Measurements from ENCODE around the gene FAM3B.

The FAM3B gene

GRCh38 chr21:41363370-41364270 is 47.0 kb downstream of the FAM3B start:
- H3K27ac ChIP-seq (ENCODE audit: low read depth, low read length), result no peak overlapping the region

GRCh38 chr21:41364308-41364707 is 47.7 kb downstream of the FAM3B start:
- H2BK5ac ChIP-seq (ENCODE audit: low read depth, low read length, poor library complexity), result no peak overlapping the region
- DNase-seq, result peak; percentile 70 to 71
- no CpG with 5 or more reads among the region's 6 CpGs for WGBS (ENCODE audit: extremely low coverage, insufficient coverage, insufficient read length)
- H2AFZ ChIP-seq (ENCODE audit: insufficient read depth, low read length, poor library complexity), result no peak overlapping the region
- H2AK5ac ChIP-seq (ENCODE audit: low read length), result no peak overlapping the region
- no peaks in the 10 kb centered on the region for H3K79me1 ChIP-seq (ENCODE audit: low read length)
- H3K27me3 ChIP-seq (ENCODE audit: insufficient read depth, low read length), result no peaks in the 10 kb centered on the region
- H4K8ac ChIP-seq (ENCODE audit: low read depth, low read length), result no peak overlapping the region
- H3K4me1 ChIP-seq (ENCODE audit: control insufficient read depth in 1 of 2, insufficient read depth in 2 of 2, low read length in 2 of 2), result peaks cover 4 to 7% of the 10 kb centered on the region in 2 experiments
- H3K79me2 ChIP-seq (ENCODE audit: control insufficient read depth, insufficient read depth, low read length, poor library complexity), result no peaks in the 10 kb centered on the region
- no peak overlapping the region for H4K91ac ChIP-seq (ENCODE audit: low read depth, low read length)
- H3K27ac ChIP-seq (ENCODE audit: low read depth, low read length), result no peak overlapping the region
- no peak overlapping the region for H3K4ac ChIP-seq (ENCODE audit: low read depth, low read length)
- H3K9me3 ChIP-seq (ENCODE audit: insufficient read depth, low read depth, low read length), result no peaks in the 10 kb centered on the region
- H3K23ac ChIP-seq (ENCODE audit: low read length), result no peak overlapping the region
- H2BK120ac ChIP-seq (ENCODE audit: insufficient read depth, low read length, poor library complexity), result no peak overlapping the region
- H3K18ac ChIP-seq (ENCODE audit: low read length), result no peak overlapping the region
- H3K14ac ChIP-seq (ENCODE audit: low read length), result no peak overlapping the region
- H2BK12ac ChIP-seq (ENCODE audit: low read length), result no peak overlapping the region
- no peak overlapping the region for H3K9ac ChIP-seq (ENCODE audit: low read length)
- no peak overlapping the region for H4K12ac ChIP-seq (ENCODE audit: low read depth, low read length)
- no peak overlapping the region for H3K4me2 ChIP-seq (ENCODE audit: low read length)
- H3K4me3 ChIP-seq (ENCODE audit: low read depth, low read length), result no peak overlapping the region
- H3K36me3 ChIP-seq (ENCODE audit: control insufficient read depth in 1 of 2, insufficient read depth in 2 of 2, low read length in 2 of 2), result no peaks in the 10 kb centered on the region

More at GRCh38 chr21:41363370-41364270, 47.0 kb downstream of the FAM3B start:
- DNase-seq, result no peak
- no peak overlapping the region for H2BK12ac ChIP-seq (ENCODE audit: low read length)
- H3K23ac ChIP-seq (ENCODE audit: low read length), result no peak overlapping the region
- H3K79me2 ChIP-seq (ENCODE audit: control insufficient read depth, insufficient read depth, low read length, poor library complexity), result no peaks in the 10 kb centered on the region
- H2BK5ac ChIP-seq (ENCODE audit: low read depth, low read length, poor library complexity), result no peak overlapping the region
- H2AK5ac ChIP-seq (ENCODE audit: low read length), result no peak overlapping the region
- no peak overlapping the region for H3K14ac ChIP-seq (ENCODE audit: low read length)
- H3K36me3 ChIP-seq (ENCODE audit: control insufficient read depth in 1 of 2, insufficient read depth in 2 of 2, low read length in 2 of 2), result no peaks in the 10 kb centered on the region
- H3K9ac ChIP-seq (ENCODE audit: low read length), result no peak overlapping the region
- no peak overlapping the region for H3K4me2 ChIP-seq (ENCODE audit: low read length)
- H4K12ac ChIP-seq (ENCODE audit: low read depth, low read length), result no peak overlapping the region
- whole genome bisulfite sequencing (ENCODE audit: extremely low coverage, insufficient coverage, insufficient read length), result no CpG with 5 or more reads among the region's 18 CpGs
- no peak overlapping the region for H3K18ac ChIP-seq (ENCODE audit: low read length)
- no peaks in the 10 kb centered on the region for H3K9me3 ChIP-seq (ENCODE audit: insufficient read depth, low read depth, low read length)
- peaks cover 4 to 6% of the 10 kb centered on the region in 2 experiments for H3K4me1 ChIP-seq (ENCODE audit: control insufficient read depth in 1 of 2, insufficient read depth in 2 of 2, low read length in 2 of 2)
- H3K4ac ChIP-seq (ENCODE audit: low read depth, low read length), result no peak overlapping the region
- no peak overlapping the region for H2BK120ac ChIP-seq (ENCODE audit: insufficient read depth, low read length, poor library complexity)
- H2AFZ ChIP-seq (ENCODE audit: insufficient read depth, low read length, poor library complexity), result no peak overlapping the region
- no peak overlapping the region for H3K4me3 ChIP-seq (ENCODE audit: low read depth, low read length)
- no peaks in the 10 kb centered on the region for H3K79me1 ChIP-seq (ENCODE audit: low read length)
- no peak overlapping the region for H4K91ac ChIP-seq (ENCODE audit: low read depth, low read length)
- no peak overlapping the region for H4K8ac ChIP-seq (ENCODE audit: low read depth, low read length)
- no peaks in the 10 kb centered on the region for H3K27me3 ChIP-seq (ENCODE audit: insufficient read depth, low read length)

DNA sequence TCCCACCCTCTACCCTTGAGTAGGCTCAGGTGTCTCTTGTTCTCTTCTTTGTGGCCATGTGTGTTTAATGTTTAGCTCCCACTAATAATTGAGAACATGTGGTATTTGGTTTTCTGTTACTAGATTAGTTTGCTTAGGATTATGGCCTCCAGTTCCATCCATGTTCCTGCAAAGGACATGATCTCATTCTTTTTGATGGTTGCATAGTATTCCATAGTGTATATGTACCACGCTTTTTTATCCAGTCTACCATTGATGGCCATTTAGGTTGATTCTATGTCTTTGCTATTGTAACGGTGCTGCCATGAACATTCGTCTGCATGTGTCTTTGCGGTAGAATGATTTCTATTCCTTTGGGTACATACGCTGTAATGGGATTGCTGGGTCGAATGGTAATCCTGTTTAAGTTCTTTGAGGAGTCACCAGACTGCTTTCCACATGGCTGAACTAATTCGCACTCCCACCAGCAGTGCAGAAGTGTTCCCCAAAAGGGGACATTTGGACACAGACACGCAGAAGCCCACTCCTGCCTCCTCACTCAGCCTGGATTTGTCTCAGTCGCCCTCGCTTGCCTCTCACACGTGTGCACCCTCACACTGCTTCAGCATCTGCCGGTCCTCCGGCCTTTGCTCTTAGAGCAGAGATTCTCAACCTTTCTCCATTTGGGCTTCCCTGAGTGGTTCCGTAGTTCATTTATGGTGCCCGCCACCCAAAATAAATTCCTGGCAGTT is 48.9 kb downstream of the FAM3B start:
- H3K79me1 ChIP-seq (ENCODE audit: low read length), result no peaks in the 10 kb centered on the region
- H4K12ac ChIP-seq (ENCODE audit: low read depth, low read length), result no peak overlapping the region
- H2AFZ ChIP-seq (ENCODE audit: insufficient read depth, low read length, poor library complexity), result no peak overlapping the region
- H3K9me3 ChIP-seq (ENCODE audit: insufficient read depth, low read depth, low read length), result no peaks in the 10 kb centered on the region
- H3K27ac ChIP-seq (ENCODE audit: low read depth, low read length), result no peak overlapping the region
- H3K23ac ChIP-seq (ENCODE audit: low read length), result no peak overlapping the region
- no peak overlapping the region for H3K4me2 ChIP-seq (ENCODE audit: low read length)
- H2BK5ac ChIP-seq (ENCODE audit: low read depth, low read length, poor library complexity), result no peak overlapping the region
- no peaks in the 10 kb centered on the region for H3K36me3 ChIP-seq (ENCODE audit: control insufficient read depth in 1 of 2, insufficient read depth in 2 of 2, low read length in 2 of 2)
- WGBS (ENCODE audit: extremely low coverage, insufficient coverage, insufficient read length), result no CpG with 5 or more reads among the region's 15 CpGs
- H4K91ac ChIP-seq (ENCODE audit: low read depth, low read length), result no peak overlapping the region
- H3K79me2 ChIP-seq (ENCODE audit: control insufficient read depth, insufficient read depth, low read length, poor library complexity), result no peaks in the 10 kb centered on the region
- H3K4ac ChIP-seq (ENCODE audit: low read depth, low read length), result no peak overlapping the region
- H3K9ac ChIP-seq (ENCODE audit: low read length), result no peak overlapping the region
- no peak overlapping the region for H3K14ac ChIP-seq (ENCODE audit: low read length)
- no peak overlapping the region for H2BK120ac ChIP-seq (ENCODE audit: insufficient read depth, low read length, poor library complexity)
- no peak overlapping the region for H4K8ac ChIP-seq (ENCODE audit: low read depth, low read length)
- no peaks in the 10 kb centered on the region for H3K27me3 ChIP-seq (ENCODE audit: insufficient read depth, low read length)
- H2AK5ac ChIP-seq (ENCODE audit: low read length), result no peak overlapping the region
- no peak overlapping the region for H2BK12ac ChIP-seq (ENCODE audit: low read length)
- DNase-seq, result no peak
- peaks cover 4 to 12% of the 10 kb centered on the region in 2 experiments for H3K4me1 ChIP-seq (ENCODE audit: control insufficient read depth in 1 of 2, insufficient read depth in 2 of 2, low read length in 2 of 2)
- H3K4me3 ChIP-seq (ENCODE audit: low read depth, low read length), result no peak overlapping the region
- H3K18ac ChIP-seq (ENCODE audit: low read length), result no peak overlapping the region

DNA sequence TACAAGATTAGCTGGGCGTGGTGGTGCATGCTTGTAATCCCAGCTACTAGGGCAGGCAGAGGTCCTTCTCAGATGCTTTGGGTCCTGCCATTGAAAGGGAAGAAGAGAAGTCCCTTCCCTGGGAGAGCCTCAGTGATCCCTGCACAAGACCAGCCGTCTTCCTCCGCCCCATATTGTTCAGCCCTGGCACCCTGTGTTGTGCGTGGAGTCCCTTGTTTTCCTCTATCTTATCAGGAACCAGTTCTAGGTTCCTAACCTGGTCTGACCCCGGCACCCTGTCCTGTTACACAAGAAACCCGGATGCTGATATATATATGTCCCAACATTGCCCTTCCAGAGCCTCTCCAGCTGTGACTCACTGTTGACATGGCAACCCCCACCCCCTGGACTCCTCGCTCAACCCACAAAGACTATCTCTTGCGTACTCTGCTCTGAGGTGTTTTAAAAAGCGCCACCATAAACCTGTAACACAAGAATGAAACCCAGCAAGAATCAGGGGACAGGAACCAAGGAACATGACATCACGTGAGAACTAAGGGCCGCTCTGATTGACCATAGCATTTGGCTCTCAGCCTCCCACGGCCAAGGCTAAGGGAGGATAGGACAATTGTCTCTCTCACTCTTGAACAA is 50.0 kb downstream of the FAM3B start:
- no peak overlapping the region for H2BK5ac ChIP-seq (ENCODE audit: low read depth, low read length, poor library complexity)
- no peak overlapping the region for H3K23ac ChIP-seq (ENCODE audit: low read length)
- no peak overlapping the region for H2BK12ac ChIP-seq (ENCODE audit: low read length)
- H3K27ac ChIP-seq (ENCODE audit: low read depth, low read length), result no peak overlapping the region
- H3K9ac ChIP-seq (ENCODE audit: low read length), result no peak overlapping the region
- H3K27me3 ChIP-seq (ENCODE audit: insufficient read depth, low read length), result no peaks in the 10 kb centered on the region
- H3K79me2 ChIP-seq (ENCODE audit: control insufficient read depth, insufficient read depth, low read length, poor library complexity), result no peaks in the 10 kb centered on the region
- H4K91ac ChIP-seq (ENCODE audit: low read depth, low read length), result no peak overlapping the region
- no CpG with 5 or more reads among the region's 12 CpGs for WGBS (ENCODE audit: extremely low coverage, insufficient coverage, insufficient read length)
- peak; percentile 98 to 99 for DNase-seq
- H3K36me3 ChIP-seq (ENCODE audit: control insufficient read depth in 1 of 2, insufficient read depth in 2 of 2, low read length in 2 of 2), result no peaks in the 10 kb centered on the region
- H3K79me1 ChIP-seq (ENCODE audit: low read length), result no peaks in the 10 kb centered on the region
- no peak overlapping the region for H4K8ac ChIP-seq (ENCODE audit: low read depth, low read length)
- H3K18ac ChIP-seq (ENCODE audit: low read length), result no peak overlapping the region
- peaks cover 4 to 12% of the 10 kb centered on the region in 2 experiments for H3K4me1 ChIP-seq (ENCODE audit: control insufficient read depth in 1 of 2, insufficient read depth in 2 of 2, low read length in 2 of 2)
- no peak overlapping the region for H2AK5ac ChIP-seq (ENCODE audit: low read length)
- H2AFZ ChIP-seq (ENCODE audit: insufficient read depth, low read length, poor library complexity), result no peak overlapping the region
- no peak overlapping the region for H4K12ac ChIP-seq (ENCODE audit: low read depth, low read length)
- H3K4me2 ChIP-seq (ENCODE audit: low read length), result no peak overlapping the region
- no peak overlapping the region for H3K4ac ChIP-seq (ENCODE audit: low read depth, low read length)
- H2BK120ac ChIP-seq (ENCODE audit: insufficient read depth, low read length, poor library complexity), result no peak overlapping the region
- no peak overlapping the region for H3K4me3 ChIP-seq (ENCODE audit: low read depth, low read length)
- no peak overlapping the region for H3K14ac ChIP-seq (ENCODE audit: low read length)
- H3K9me3 ChIP-seq (ENCODE audit: insufficient read depth, low read depth, low read length), result no peaks in the 10 kb centered on the region
